Mesenchymal stem cell (in vitro differentiated cells and primary cell): Measurements from ENCODE around the gene MIA.

ENCODE experiments used
- DNase-seq: peaks from one replicate; pipeline ENCODE4 v3.0.0-alpha.2; 2013
- H2AFZ ChIP-seq: one replicate; pipeline ENCODE4 v1.6.1; 2013; ENCODE audit warnings: low read depth, mild to moderate bottlenecking, control low read depth, inconsistent platforms, low read length, moderate library complexity
- H2AK5ac ChIP-seq: 2 replicates; pipeline ENCODE4 v1.6.1; 2013; ENCODE audit warnings: low read length, moderate library complexity, mild to moderate bottlenecking, inconsistent platforms; ENCODE audit not compliant: severe bottlenecking
- H2BK120ac ChIP-seq: one replicate; pipeline ENCODE4 v1.6.1; 2013; ENCODE audit warnings: low read depth, mild to moderate bottlenecking, inconsistent platforms, low read length, moderate library complexity
- H2BK12ac ChIP-seq, 2 experiments: one replicate each; pipeline ENCODE4 v1.6.1; 2013; ENCODE audit warnings: inconsistent platforms in 2 of 2, low read length in 2 of 2, mild to moderate bottlenecking in 2 of 2, moderate library complexity in 2 of 2, control low read depth in 1 of 2
- H2BK15ac ChIP-seq: one replicate; pipeline ENCODE4 v1.6.1; 2013; ENCODE audit warnings: mild to moderate bottlenecking, low read depth, inconsistent platforms; ENCODE audit not compliant: poor library complexity, severe bottlenecking
- H2BK5ac ChIP-seq: 2 replicates; pipeline ENCODE4 v1.6.1; 2013; ENCODE audit warnings: low read depth, mild to moderate bottlenecking, low read length, control low read depth, inconsistent platforms; ENCODE audit not compliant: poor library complexity, severe bottlenecking
- H3K14ac ChIP-seq, 2 experiments: one replicate each; pipeline ENCODE4 v1.6.1; 2013; ENCODE audit warnings: inconsistent platforms in 2 of 2, low read length in 2 of 2, control low read depth in 1 of 2, mild to moderate bottlenecking in 1 of 2, moderate library complexity in 1 of 2
- H3K18ac ChIP-seq, 2 experiments: one replicate each; pipeline ENCODE4 v1.6.1; 2013; ENCODE audit warnings: inconsistent platforms in 2 of 2, low read length in 2 of 2, control low read depth in 1 of 2, low read depth in 1 of 2, mild to moderate bottlenecking in 1 of 2
- H3K23ac ChIP-seq, 2 experiments: one replicate each; pipeline ENCODE4 v1.6.1; 2013; ENCODE audit warnings: inconsistent platforms in 2 of 2, low read length in 2 of 2, mild to moderate bottlenecking in 2 of 2, moderate library complexity in 2 of 2, control low read depth in 1 of 2
- H3K27ac ChIP-seq: 2 replicates; pipeline ENCODE4 v1.5.1; 2013; ENCODE audit warnings: mild to moderate bottlenecking, moderate library complexity, low read length, control low read depth, inconsistent platforms; ENCODE audit not compliant: poor library complexity, severe bottlenecking
- H3K27me3 ChIP-seq, 2 experiments: 2 replicates each; pipeline versions ENCODE4 v1.6.1 to v1.7.0; 2013; ENCODE audit warnings: low read length in 2 of 2, mild to moderate bottlenecking in 2 of 2, moderate library complexity in 2 of 2, control low read depth in 1 of 2, inconsistent platforms in 1 of 2; ENCODE audit not compliant: control insufficient read depth in 1 of 2, insufficient read depth in 1 of 2
- H3K36me3 ChIP-seq, 2 experiments: 2 replicates each; pipeline versions ENCODE4 v1.6.1 to v1.7.0; 2013; ENCODE audit warnings: low read length in 2 of 2, control low read depth in 1 of 2, inconsistent platforms in 1 of 2, low read depth in 1 of 2, mild to moderate bottlenecking in 1 of 2; ENCODE audit not compliant: insufficient read depth in 2 of 2, control insufficient read depth in 1 of 2
- H3K4ac ChIP-seq, 2 experiments: one replicate each; pipeline ENCODE4 v1.6.1; 2013; ENCODE audit warnings: inconsistent platforms in 2 of 2, low read length in 2 of 2, mild to moderate bottlenecking in 2 of 2, moderate library complexity in 2 of 2, control low read depth in 1 of 2, low read depth in 1 of 2
- H3K4me1 ChIP-seq: 2 replicates; pipeline ENCODE4 v1.6.1; 2013; ENCODE audit warnings: low read depth, low read length, control low read depth; ENCODE audit not compliant: control insufficient read depth, insufficient read depth
- H3K4me2 ChIP-seq: 2 replicates; pipeline ENCODE4 v1.6.1; 2013; ENCODE audit warnings: low read length, mild to moderate bottlenecking, inconsistent platforms; ENCODE audit not compliant: poor library complexity, severe bottlenecking
- H3K4me3 ChIP-seq, 2 experiments: 2 replicates each; pipeline versions ENCODE4 v1.5.1 to v1.7.0; 2013; ENCODE audit warnings: low read length in 2 of 2, mild to moderate bottlenecking in 2 of 2, control low read depth in 1 of 2, low read depth in 1 of 2; ENCODE audit not compliant: insufficient read depth in 1 of 2
- H3K79me1 ChIP-seq: replicated peaks from 2 replicates; pipeline ENCODE4 v1.6.1; 2013; ENCODE audit warnings: mild to moderate bottlenecking, control low read depth, low read length, inconsistent platforms; ENCODE audit not compliant: poor library complexity, severe bottlenecking
- H3K9ac ChIP-seq: 2 replicates; pipeline ENCODE4 v1.7.0; 2013; ENCODE audit warnings: mild to moderate bottlenecking, low read length, moderate library complexity
- H3K9me3 ChIP-seq: 2 replicates; pipeline ENCODE4 v1.7.0; 2013; ENCODE audit warnings: mild to moderate bottlenecking, low read length; ENCODE audit not compliant: control insufficient read depth
- H4K8ac ChIP-seq: one replicate; pipeline ENCODE4 v1.6.1; 2013; ENCODE audit warnings: inconsistent platforms, mild to moderate bottlenecking, low read length, moderate library complexity
- H4K91ac ChIP-seq: one replicate; pipeline ENCODE4 v1.6.1; 2013; ENCODE audit warnings: mild to moderate bottlenecking, low read length, inconsistent platforms
- WGBS: methylation state at CpG from one replicate; pipeline ENCODE4 v1.1.7; 2013; ENCODE audit warnings: mixed read lengths; 5-methylcytosine and 5-hydroxymethylcytosine counted together

Gene MIA

DNA sequence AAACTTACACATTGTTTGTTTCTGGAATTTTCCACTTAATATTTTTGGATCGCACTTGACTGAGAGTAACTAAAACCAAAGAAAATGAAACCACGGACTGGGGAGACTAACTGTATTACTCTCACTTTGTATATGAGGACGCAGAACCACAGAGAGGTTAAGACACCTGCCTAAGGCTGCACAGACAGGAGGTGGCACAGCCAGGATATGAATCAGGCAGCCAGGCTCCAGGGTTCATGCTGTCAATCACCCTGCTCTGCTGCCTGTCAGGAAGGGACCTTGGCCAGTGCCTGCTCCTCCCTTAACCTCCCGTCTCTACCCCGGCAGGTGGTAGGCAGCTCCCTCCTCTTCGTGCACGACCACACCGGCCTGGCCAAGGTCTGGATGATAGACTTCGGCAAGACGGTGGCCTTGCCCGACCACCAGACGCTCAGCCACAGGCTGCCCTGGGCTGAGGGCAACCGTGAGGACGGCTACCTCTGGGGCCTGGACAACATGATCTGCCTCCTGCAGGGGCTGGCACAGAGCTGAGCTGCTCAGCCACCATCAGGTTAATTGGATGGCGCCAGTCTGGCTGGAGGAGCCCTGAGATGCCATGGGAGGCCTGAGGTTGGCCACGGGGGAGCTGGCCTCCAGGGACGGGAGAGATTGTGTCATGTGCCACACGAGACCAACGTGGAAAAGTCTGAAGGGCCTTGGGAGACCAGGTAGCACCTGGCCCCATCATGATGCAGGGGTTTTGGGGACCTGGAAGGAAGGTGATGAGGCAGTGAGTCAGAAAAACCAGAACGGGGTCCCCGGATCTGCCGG, 36.1 kb upstream of the MIA start:
- Histone ChIP-seq H2BK5ac (no peak overlapping the region), H2BK12ac (no peak overlapping the region), H3K9ac (peak overlapping the region; percentile 95), H3K23ac (no peak overlapping the region), H3K79me1 (peaks cover 5% of the 10 kb centered on the region), H2AFZ (no peak overlapping the region), H3K27ac (no peak overlapping the region), H3K4me2 (no peak overlapping the region), H4K91ac (no peak overlapping the region), H3K4me1 (peaks cover 6% of the 10 kb centered on the region), H3K9me3 (no peaks in the 10 kb centered on the region), H2BK120ac (no peak overlapping the region), H3K4ac (no peak overlapping the region), H4K8ac (no peak overlapping the region), H2AK5ac (no peak overlapping the region), H3K36me3 (peaks cover 57 to 73% of the 10 kb centered on the region in 2 experiments), H2BK15ac (no peak overlapping the region), H3K27me3 (no peaks in the 10 kb centered on the region), H3K4me3 (no peak overlapping the region), H3K14ac (no peak overlapping the region), H3K18ac (no peak overlapping the region)
- no peak for DNase-seq
- 95% methylated on average over 22 of the region's 22 CpGs for WGBS

GRCh38 chr19:40739871-40740703, 35.2 kb upstream of the MIA start:
- Histone ChIP-seq H3K27me3 (no peaks in the 10 kb centered on the region), H3K4ac (no peak overlapping the region), H2BK120ac (no peak overlapping the region), H2BK15ac (no peak overlapping the region), H3K36me3 (peaks cover 48 to 64% of the 10 kb centered on the region in 2 experiments), H3K9ac (peak overlapping the region; percentile 95), H3K27ac (no peak overlapping the region), H4K91ac (peak overlapping the region; percentile 10), H2AK5ac (no peak overlapping the region), H2BK12ac (no peak overlapping the region), H2BK5ac (no peak overlapping the region), H3K4me1 (peaks cover 14% of the 10 kb centered on the region), H4K8ac (no peak overlapping the region), H3K18ac (no peak overlapping the region), H3K14ac (no peak overlapping the region), H3K4me3 (peak overlapping the region in 1 of 2 experiments; percentile 67), H2AFZ (no peak overlapping the region), H3K23ac (no peak overlapping the region), H3K9me3 (no peaks in the 10 kb centered on the region), H3K4me2 (no peak overlapping the region), H3K79me1 (peaks cover 4% of the 10 kb centered on the region)
- 82% methylated on average over 16 of the region's 16 CpGs for WGBS
- no peak for DNase-seq

DNA sequence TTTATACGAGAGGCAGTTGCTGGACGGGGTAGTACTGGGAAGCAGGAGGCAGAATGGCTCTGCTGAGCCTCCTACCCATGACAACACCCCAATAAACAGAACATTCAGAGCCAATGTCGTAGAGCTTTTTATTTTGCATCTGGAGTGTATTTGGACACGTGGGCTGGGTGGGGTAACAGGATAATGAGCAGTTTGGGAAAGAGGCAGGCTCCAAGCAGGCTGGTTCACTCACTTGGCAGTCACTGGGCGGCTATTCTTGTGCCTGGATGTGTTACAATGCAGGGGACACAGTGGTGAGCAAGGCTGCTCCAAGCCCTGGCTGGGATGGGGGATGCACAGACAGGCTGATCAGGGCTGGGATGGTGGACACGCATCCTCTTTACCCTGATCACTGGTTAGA, 34.6 kb upstream of the MIA start:
- H3K18ac ChIP-seq, result no peak overlapping the region
- 87% methylated on average over 4 of the region's 6 CpGs for WGBS
- no peak overlapping the region for H4K8ac ChIP-seq
- H3K79me1 ChIP-seq, result peaks cover 4% of the 10 kb centered on the region
- no peak overlapping the region for H2AFZ ChIP-seq
- no peak overlapping the region for H3K23ac ChIP-seq
- no peaks in the 10 kb centered on the region for H3K27me3 ChIP-seq
- H3K4me3 ChIP-seq, result peak overlapping the region in 1 of 2 experiments; percentile 67
- peak overlapping the region; percentile 31 for H2BK15ac ChIP-seq
- DNase-seq, result no peak
- no peak overlapping the region for H2AK5ac ChIP-seq
- H2BK5ac ChIP-seq, result no peak overlapping the region
- H4K91ac ChIP-seq, result no peak overlapping the region
- H3K4me1 ChIP-seq, result peaks cover 17% of the 10 kb centered on the region
- H3K4ac ChIP-seq, result no peak overlapping the region
- no peak overlapping the region for H3K4me2 ChIP-seq
- no peak overlapping the region for H2BK120ac ChIP-seq
- H3K9ac ChIP-seq, result peak overlapping the region; percentile 95
- H3K9me3 ChIP-seq, result no peaks in the 10 kb centered on the region
- H2BK12ac ChIP-seq, result no peak overlapping the region
- H3K36me3 ChIP-seq, result peaks cover 42 to 58% of the 10 kb centered on the region in 2 experiments
- no peak overlapping the region for H3K27ac ChIP-seq
- no peak overlapping the region for H3K14ac ChIP-seq
